ENCODE results near the gene LRRC14B.

The LRRC14B gene

DNA sequence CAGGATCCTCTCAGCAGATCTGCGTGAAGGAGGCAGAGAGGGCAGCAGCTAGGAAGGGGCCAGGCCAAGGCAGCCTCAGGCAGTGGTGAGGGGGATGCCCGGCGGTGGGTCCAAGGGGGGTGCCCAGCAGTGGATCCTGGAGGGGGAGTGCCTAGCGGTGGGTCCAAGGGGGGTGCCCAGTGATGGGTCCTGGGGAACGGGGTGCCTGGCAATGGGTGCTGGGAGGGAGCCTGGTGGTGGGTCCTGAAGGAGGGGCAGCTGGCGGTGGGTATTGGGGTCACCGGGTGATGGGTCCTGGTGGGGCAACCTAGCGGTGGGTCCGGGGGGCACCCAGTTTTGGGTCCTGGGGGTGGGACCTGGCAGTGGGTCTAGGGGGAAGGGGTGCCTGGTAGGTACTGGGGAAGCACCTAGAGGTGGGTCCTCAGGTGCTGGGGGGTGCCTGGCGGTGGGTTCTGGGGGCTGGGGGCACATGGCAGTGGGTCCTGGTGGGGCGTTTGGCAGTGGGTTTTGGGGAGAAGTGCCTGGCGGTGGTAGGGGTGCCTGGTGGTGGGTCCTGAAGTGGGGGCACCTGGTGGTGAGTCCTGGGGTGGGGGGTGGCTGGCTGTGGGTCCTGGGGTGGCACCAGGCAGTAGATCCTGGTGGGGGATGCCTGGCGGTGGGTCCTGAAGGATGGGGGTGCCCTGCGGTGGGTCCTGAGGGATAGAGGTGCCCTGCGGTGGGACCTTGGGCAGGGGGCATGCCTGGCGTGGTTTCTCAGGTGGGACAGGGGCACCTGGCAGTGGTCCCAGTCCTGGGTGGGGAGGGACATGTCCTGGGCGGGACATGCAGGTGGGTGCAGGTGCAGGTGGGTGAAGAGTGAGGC is 1.9 kb downstream of the LRRC14B start:
- no peak for DNase-seq (ENCODE audit: low spot score)

DNA sequence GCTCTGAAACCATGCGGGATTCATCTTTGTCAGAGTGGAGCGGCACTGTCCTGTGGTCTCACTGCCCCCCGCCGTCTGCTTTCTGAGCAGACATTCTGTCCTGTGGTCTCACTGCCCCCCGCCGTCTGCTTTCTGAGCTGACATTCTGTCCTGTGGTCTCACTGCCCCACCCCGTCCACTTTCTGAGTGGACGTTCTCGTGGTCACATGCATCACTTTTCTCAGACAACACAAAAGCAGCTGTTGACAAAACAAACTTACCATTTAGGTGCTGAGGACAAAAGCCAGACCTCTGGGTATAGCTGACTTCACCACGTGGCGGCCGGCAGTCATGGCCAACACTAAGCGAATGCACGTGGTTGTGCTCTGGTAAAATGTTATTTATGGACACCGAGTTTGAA is 2.8 kb downstream of the LRRC14B start:
- DNase-seq (ENCODE audit: low spot score), result no peak

DNA sequence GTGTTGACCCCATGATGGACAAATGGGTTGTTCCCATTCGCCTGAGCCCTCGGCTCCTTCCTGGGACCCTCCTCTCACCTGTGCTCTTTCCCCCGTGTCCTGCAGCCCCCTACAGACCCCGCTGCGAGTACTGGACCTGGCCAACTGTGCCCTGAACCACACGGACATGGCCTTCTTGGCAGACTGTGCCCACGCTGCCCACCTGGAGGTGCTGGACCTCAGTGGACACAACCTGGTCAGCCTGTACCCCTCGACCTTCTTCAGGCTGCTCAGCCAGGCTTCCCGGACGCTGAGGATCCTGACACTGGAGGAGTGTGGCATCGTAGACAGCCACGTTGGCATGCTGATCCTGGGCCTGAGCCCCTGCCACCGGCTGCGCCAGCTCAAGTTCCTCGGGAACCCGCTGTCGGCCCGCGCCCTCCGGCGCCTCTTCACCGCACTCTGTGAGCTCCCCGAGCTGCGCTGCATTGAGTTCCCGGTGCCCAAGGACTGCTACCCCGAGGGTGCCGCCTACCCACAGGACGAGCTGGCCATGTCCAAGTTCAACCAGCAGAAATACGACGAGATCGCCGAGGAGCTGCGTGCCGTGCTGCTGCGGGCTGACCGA is 3.4 kb downstream of the LRRC14B start:
- DNase-seq (ENCODE audit: low spot score), result no peak

DNA sequence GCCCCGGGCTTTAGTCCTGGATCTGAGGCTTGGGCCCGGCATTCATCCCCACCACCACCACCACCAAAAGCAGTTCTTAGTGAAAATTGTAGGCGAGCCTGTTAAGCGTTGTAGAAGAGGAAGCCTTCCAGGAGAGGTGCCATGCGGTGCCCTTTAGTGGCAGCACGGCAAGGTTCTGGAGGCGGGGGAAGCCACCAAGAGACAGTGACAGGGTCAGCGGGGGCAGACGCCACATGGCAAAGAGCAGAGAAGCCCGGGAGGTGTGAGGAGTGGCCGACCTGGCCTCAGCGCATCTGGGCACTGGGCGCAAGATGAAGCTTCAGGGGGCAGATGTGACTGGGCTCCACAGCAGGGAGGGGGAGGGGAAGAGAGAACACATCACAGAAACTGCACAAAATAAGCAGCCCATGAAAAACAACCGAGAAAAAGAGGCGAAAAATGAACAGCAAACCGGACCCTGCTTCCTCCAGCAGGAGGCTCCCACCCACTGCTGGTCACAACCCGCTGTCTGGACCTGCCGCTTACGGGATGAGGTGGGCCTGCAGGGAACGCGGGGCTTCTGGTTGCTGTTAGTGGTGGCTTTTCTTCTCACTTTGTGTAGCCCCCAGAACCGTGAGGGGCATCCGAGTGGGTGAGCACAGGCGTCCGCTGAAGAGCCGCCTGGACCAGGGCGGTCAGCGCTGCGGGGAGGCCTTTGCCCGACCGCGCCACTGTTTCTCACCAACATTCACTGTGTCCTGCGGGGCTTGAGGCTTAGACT is 4.3 kb downstream of the LRRC14B start:
- DNase-seq (ENCODE audit: low spot score), result peak; percentile 36

DNA sequence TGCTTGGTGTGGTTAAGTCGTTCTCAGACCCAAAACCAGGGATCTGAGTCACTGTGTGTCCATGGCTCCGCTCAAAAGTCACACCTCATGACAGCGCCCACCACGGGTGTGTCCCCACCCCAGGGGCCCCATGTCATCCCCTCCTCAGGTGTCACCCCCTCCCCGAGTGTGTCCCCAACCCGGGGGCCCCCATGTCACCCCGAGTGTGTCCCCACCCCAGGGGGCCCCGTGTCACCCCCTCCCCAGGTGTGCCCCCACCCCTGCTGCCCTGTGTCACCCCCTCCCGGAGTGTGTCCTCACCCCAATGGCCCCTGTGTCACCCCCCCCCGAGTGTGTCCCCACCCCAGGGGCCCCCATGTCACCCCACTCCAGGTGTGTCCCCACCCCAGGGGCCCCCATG is 5.1 kb downstream of the LRRC14B start:
- no peak for DNase-seq (ENCODE audit: low spot score)

DNA sequence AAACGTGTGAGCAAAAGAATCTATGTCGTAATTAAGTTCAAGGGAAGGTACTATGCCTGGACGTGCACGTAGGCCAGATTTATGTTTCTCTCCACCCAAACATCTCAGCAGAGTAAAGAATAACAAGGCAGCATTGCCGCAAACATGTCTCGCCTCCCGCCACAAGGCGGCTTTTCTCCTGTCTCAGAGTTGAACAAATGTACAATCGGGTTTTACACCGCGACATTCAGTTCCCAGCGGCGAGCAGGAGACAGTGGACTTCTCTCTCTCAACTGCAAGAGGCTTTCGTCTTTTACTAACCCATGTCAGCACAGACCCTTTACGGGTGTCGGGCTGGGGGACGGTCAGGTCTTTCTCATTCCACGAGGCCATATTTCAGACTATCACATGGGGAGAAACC is 5.7 kb downstream of the LRRC14B start:
- peak; percentile 36 for DNase-seq (ENCODE audit: low spot score)

DNA sequence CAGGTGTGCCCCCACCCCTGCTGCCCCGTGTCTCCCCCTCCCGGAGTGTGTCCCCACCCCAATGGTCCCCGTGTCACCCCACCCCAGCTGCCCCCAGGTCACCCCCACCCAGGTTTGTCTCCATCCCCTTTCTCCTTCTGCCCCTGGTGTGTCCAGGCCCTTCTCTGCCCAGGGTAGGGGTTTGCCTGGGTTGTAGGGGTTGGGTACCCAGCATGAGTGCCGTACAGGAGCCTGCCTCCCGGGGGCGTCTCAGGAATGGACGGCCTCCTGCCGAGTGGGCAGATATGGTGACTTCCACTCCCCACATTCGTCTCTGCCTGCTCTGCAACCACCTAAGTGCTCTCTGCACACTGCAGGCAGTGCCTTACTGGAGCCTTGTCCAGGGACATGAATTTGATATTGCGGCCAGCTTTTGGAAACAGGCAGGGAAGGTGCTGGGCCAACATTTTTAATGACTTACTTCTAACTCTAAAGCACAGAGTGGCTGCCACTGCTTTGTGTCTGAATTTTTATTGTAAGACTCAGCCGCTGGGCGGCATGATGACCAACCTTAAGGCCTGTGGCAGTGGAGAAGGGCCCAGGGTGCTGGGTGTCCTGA is 6.7 kb downstream of the LRRC14B start:
- DNase-seq (ENCODE audit: low spot score), result no peak

DNA sequence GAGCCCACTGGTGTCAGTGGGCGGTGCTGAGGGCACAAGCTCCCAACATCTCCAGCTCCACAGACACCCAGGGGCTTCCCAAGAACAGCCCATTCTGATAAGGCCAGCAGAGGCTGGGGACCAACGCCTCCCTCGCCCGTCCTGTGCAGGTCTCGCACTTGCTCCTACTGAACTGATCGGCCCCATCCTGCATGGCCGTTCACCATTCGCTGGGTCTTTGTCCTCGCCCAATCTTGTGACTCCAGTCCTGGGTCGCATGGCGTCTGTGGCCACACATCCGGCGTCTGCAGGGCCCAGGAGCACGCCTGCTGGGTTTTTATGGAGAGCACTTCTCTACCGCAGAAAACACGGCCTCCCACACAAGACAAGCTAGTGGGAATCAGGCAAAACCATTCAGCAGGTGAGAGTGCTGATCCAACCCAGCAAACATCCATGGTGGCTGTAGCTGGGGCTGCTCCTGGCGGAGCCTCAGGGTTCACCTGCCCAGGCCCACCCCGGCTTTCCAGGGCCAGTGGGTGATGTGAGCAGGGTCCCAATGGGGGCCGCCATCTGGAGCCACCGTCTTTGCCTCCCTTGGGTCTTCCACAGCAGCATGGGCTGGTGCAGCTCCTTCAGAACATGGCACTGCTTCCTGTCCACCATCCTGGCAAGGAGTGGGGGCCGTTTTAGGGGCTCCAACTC is 7.4 kb downstream of the LRRC14B start:
- no peak for DNase-seq (ENCODE audit: low spot score)

DNA sequence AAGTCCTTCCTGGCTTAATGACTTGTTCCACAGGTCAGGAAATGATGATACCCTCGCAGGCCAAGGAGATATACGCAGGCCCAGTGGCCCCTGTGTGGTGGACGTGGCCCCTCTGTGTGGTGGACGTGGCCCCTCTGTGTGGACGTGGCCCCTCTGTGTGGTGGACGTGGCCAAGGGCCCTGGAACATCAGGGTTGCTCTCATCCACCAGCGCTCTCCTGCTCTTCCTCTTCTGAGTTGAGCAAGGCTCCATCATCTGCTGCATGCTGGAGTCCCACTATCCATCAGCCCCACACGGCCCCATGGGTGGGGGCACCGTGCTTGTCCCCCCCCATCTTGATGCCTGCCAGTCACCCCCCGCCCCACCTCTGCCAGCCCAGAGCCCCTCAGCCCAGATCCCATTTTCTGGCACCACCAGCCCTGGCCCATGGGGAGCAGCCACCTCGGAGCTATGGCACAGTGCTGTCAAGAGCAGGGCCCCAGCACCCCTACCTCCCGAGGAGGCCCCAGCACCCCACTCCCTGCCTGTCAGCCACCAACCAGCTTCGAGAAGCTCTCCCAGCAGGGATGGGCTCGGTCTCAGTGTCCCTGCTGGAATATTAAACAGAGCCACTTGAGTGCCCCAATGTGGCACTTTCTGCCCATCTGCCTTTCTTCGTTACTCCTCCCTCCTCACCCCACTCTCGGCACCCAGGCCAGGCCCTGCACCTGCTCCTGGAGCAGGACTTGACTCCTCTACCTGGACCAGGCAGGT is 8.1 kb downstream of the LRRC14B start:
- DNase-seq (ENCODE audit: low spot score), result no peak

DNA sequence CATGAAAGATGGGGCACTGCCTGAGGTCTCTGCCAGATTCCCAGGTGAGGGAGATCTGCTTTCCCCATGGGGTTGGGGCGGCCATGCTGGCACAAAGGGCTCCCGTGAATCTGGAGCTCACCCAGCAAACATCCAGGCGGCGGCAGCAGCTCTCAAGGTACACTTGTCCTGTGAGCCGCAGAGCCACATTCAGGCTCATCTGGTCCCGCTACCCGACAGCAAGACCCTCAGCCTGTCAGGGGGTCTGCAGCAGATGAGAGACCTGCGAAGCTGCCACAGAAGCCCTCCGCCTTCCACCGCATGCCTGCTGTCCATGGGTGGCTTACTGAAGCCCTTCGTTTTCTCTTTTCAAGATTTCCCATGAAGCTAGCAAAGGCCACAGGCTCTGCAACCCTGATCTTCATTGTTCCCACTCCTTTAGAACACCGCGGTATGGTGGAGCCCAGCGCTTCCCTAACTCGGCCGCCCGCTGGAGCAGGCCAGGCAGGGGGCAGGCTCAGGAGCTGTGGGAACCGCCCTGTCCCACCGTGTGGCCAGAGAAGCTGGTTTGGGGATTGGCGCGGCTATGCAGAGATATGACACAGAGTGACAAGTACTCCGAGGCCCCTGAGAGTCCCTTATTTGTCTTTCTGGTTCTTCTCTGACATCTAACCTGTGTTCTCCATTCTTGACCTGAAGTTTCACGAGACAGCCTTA is 8.8 kb downstream of the LRRC14B start:
- no peak for DNase-seq (ENCODE audit: low spot score)

DNA sequence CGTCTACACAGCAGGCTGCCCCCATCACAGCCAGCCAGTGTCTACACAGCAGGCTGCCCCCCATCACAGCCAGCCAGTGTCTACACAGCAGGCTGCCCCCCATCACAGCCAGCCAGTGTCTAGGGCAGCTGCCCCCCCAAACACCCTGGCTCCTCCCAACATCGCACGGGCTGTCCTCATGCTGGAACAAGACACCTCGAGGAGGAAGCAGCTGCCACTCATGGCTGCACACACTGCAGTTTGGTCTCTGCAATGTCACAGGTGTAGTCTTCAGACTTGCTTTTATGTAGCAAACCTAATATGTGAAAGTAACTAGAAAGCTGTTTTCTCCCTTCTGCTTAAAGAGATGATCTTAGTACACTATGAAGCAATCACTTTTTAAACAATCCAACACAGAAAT is 9.7 kb downstream of the LRRC14B start:
- DNase-seq (ENCODE audit: low spot score), result peak; percentile 86

DNA sequence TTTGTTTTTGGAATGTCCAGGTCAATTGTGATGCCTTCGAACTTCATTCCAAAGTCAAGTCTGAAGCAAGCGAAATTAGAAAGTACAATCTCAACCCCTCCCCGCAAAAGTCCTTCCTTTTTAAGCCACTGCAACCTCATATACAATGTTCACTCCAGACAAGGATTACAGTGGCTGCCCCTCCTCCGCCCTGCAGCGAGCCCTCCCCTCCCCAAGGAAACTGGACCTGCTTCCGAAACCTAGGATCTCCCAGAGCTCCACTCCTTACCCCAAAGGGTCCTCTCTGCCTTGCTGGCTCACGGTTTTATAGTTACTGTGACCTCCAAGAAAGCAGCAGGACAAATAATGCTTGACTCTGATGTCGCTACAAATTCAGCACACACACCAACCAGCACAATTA is 10.4 kb downstream of the LRRC14B start:
- no peak for DNase-seq (ENCODE audit: low spot score)

DNA sequence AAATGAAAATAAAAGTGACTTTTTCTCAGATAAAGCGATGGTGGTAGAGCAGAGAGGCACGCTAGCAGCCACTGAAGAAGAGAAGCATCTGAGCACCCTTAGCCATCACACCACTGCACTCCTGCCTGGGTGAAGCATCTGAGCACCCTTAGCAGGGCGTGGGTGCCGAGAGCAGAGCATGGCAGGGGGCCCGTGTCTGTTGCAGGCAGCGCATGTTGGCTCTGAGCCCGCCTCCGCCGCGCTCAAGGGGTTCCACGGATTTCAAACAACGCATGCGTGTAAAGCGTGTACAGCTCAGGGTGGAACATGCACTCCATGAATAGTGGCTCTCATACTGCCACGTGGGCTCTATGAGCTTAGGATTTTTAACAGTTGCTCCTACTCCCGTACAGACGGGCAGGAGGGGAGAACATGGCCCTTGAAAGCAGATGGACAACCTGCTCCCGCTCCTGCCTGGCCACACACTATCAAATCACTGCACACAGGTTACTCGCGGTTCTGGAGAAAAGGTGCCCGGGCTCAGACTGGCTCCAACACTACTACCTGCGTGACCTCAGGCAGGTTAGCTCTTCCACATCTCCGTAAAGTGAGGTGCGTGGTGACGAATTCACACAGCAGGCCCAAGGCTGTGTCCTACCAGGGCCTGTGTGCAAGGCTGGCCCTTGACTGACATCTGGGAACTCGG is 12.1 kb downstream of the LRRC14B start:
- DNase-seq (ENCODE audit: low spot score), result no peak

DNA sequence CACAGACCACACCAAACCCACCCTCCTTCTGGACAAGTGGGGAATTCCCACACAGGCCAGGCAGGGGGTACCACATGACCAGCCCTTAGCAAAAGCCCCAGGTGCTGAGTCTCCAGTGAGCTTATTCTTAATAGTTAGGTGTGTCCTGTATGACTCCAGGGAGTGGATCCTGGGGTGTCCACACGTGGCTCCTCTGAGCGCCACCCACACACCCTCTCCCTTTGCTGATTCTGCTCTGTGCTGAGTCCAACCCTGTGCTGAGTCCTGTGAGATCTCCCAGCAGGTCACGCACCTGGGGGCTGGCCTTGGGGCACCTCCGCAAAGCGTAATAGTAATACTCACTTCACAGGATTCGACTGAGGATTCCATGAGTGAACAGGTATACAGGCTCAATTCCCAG is 12.7 kb downstream of the LRRC14B start:
- no peak for DNase-seq (ENCODE audit: low spot score)

DNA sequence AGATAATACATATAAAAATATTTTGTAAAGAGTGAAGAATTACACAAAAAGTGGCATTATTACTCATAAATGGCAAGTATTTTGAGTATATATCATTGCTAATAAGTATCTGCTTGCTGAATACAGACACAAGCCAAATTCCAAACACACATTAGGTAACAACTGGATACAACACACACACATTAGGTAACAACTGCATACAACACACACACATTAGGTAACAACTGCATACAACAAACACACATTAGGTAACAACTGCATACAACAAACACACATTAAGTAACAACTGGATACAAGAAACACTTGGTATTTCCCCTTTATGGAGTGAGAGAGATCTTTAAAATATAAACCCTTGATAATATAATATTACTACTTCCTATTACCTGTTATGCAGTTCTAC is 13.2 kb downstream of the LRRC14B start:
- no peak for DNase-seq (ENCODE audit: low spot score)

DNA sequence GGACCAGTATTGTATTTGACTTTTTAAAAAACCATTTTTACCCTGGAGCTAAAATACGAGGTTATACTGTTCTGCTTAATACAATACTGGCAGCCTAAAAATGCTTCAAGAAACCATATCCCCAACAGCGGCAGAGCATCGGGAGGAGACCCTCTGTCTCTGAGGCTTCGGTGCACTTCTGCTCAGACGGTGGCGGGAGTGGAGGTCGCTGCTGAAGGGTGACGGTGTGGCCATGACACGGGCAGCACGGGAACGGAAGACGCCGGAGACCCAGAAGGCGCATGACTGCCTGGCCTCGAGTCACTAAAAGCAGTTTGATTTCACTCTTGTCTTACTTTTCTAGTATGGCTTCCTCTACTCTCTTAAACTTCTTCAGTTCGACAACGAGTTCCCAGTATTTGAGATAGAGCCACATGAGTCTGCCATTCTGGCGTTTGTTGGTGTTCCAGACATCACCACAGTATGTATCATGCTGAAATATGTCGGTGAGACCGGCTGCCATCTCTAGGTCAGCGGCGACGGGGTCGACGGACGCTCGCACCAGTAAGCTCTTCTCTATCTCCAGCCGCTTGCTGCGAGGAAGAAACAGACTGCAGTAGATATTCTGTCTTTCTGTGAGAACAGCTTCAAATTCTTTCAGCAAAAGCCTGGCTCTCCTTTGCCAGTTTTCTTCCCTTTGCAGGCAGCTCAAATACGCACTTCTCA is 13.8 kb downstream of the LRRC14B start:
- DNase-seq (ENCODE audit: low spot score), result no peak

DNA sequence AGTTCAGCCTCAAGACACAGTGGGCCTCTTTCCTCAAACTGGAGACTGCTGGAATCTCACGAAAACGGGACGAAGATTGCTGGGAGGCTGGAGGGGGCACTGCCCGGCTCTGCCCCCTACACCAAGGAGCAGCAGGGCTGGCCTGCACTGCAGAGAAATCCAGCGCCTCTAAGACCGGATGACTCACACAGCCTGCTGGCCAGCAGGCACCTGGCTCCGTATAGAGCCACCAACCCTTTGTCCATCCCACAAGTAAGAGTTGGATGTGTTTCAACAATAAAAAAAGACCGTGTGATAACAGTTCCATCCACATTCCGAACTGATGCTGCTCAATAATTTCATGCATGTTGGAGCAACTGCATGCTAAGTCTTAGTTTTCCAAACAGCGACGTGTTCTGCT is 15.1 kb downstream of the LRRC14B start:
- DNase-seq (ENCODE audit: low spot score), result no peak

DNA sequence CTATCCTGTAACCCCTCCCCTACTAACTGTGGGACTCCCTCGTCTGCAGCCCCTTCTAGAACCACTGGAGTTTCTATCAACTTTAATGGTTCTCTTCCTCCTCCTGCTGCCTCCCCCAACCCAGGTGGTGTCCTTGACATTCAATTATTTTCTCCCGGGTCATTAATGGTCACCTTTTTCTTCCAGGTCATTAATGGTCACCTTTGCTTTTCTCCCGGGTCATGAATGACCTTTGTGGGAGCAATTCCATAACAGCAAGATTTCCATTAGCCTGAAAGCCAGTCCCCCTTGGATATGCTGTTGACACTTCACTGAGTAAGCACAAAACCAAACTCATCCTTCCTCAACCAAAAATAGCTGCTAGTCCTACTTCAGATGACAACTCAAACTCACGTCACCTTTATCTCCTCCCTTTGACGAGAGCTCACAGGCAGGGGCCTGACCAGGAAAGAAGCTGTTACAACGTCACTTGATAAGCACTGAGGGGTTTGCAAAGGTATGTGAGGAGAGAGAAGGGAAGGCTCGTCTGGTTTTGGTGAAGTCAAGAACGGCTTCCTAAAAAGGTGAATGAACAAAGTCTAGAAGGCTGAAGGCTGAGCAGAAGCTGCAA is 15.7 kb downstream of the LRRC14B start:
- no peak for DNase-seq (ENCODE audit: low spot score)

DNA sequence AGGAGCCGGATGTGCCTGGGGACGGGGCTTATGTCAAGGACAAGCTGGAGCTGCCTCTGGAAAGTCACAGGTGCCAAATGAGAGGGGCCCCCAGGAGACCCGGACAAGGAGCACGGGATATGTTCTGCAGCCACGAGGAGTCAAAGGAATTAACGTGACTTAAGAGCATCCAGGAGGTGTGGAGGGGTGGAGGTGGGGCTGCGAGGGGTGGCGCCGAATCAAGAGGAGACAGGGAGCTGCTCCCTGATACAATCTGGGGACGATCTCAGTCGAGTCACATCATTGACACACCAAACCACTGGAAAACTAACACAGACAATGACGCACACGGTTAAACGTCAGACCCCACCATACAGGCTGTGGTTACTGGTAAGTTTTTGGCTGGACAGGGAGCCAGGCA is 16.3 kb downstream of the LRRC14B start:
- no peak for DNase-seq (ENCODE audit: low spot score)

Data from NAMALWA (cell line).